Liver (tissue), 9 donors: ENCODE results near the gene NAGPA. TPM values are rescaled to one million over a fixed set of nuclear protein-coding genes. Genes with fewer than 3 reads are reported as not detected.

Experiments used
- DNase-seq: peaks from one replicate; pipeline ENCODE4 v3.0.0-alpha.2; 2017; ENCODE audit warnings: low spot score
- H3K27ac ChIP-seq, 2 donors: one replicate each; pipeline ENCODE4 v1.7.0; 2013; ENCODE audit warnings: inconsistent platforms in 2 of 2, low read length in 2 of 2, control low read depth in 1 of 2, low read depth in 1 of 2, mild to moderate bottlenecking in 1 of 2
- H3K27me3 ChIP-seq, 4 donors: one replicate each; pipeline versions ENCODE4 v1.6.1 to v1.7.0; 2013; ENCODE audit warnings: low read length in 3 of 4, inconsistent platforms in 1 of 4, mild to moderate bottlenecking in 1 of 4, moderate library complexity in 1 of 4; ENCODE audit not compliant: control insufficient read depth in 4 of 4, insufficient read depth in 4 of 4
- H3K36me3 ChIP-seq, 4 donors: one replicate each; pipeline versions ENCODE4 v1.6.1 to v1.7.0; 2013; ENCODE audit warnings: low read length in 3 of 4, mild to moderate bottlenecking in 3 of 4, low read depth in 1 of 4, moderate library complexity in 1 of 4; ENCODE audit not compliant: control insufficient read depth in 4 of 4, insufficient read depth in 3 of 4
- H3K4me1 ChIP-seq, 4 donors: one replicate each; pipeline versions ENCODE4 v1.6.1 to v1.7.0; 2013; ENCODE audit warnings: low read length in 3 of 4, mild to moderate bottlenecking in 3 of 4, moderate library complexity in 1 of 4; ENCODE audit not compliant: control insufficient read depth in 4 of 4, insufficient read depth in 4 of 4
- H3K4me3 ChIP-seq, 3 donors: one replicate each; pipeline versions ENCODE4 v1.6.1 to v1.7.0; 2013; ENCODE audit warnings: low read length in 3 of 3, control low read depth in 1 of 3, low read depth in 1 of 3, mild to moderate bottlenecking in 1 of 3
- H3K9ac ChIP-seq, 2 donors: one replicate each; pipeline ENCODE4 v1.7.0; 2013; ENCODE audit warnings: low read length in 2 of 2, mild to moderate bottlenecking in 2 of 2, moderate library complexity in 2 of 2, control low read depth in 1 of 2, low read depth in 1 of 2
- H3K9me3 ChIP-seq, 4 donors: one replicate each; pipeline versions ENCODE4 v1.6.1 to v1.7.0; 2013; ENCODE audit warnings: low read length in 3 of 4; ENCODE audit not compliant: control insufficient read depth in 4 of 4
- EGR1 ChIP-seq, 2 donors: IDR thresholded peaks; 2 replicates each; pipeline ENCODE4 v1.6.1; 2016 to 2018; ENCODE audit warnings: antibody characterized with exemption in 2 of 2, low read depth in 2 of 2
- FOXA1 ChIP-seq: IDR thresholded peaks from 2 replicates; pipeline ENCODE4 v1.6.1; 2016; ENCODE audit warnings: antibody characterized with exemption
- FOXA2 ChIP-seq: IDR thresholded peaks from 2 replicates; pipeline ENCODE4 v1.6.1; 2016; ENCODE audit warnings: antibody characterized with exemption
- GABPA ChIP-seq, 2 donors: IDR thresholded peaks in 1 of 2; conservative IDR thresholded peaks in 1 of 2; 2 replicates each; pipeline ENCODE4 v1.6.1; 2016; ENCODE audit warnings: antibody characterized with exemption in 2 of 2, mild to moderate bottlenecking in 1 of 2, moderate library complexity in 1 of 2
- HNF4A ChIP-seq, 2 donors: conservative IDR thresholded peaks; 2 replicates each; pipeline ENCODE4 v1.6.1; 2016; ENCODE audit warnings: antibody characterized with exemption in 2 of 2, mild to moderate bottlenecking in 2 of 2
- HNF4G ChIP-seq: IDR thresholded peaks from 2 replicates; pipeline ENCODE4 v1.6.1; 2016; ENCODE audit warnings: antibody characterized with exemption
- JUND ChIP-seq, 2 donors: IDR thresholded peaks; 2 replicates each; pipeline ENCODE4 v1.6.1; 2016; ENCODE audit warnings: antibody characterized with exemption in 2 of 2
- NR2F2 ChIP-seq: IDR thresholded peaks from 2 replicates; pipeline ENCODE4 v1.6.1; 2016; ENCODE audit warnings: antibody characterized with exemption
- RAD21 ChIP-seq, 2 donors: IDR thresholded peaks; 2 replicates each; pipeline ENCODE4 v1.6.1; 2016; ENCODE audit warnings: antibody characterized with exemption in 2 of 2, mild to moderate bottlenecking in 2 of 2
- RXRA ChIP-seq, 2 donors: IDR thresholded peaks; 2 replicates each; pipeline ENCODE4 v1.6.1; 2017 to 2018; ENCODE audit warnings: antibody characterized with exemption in 2 of 2, mild to moderate bottlenecking in 1 of 2
- SP1 ChIP-seq: IDR thresholded peaks from 2 replicates; pipeline ENCODE4 v1.6.1; 2018; ENCODE audit warnings: antibody characterized with exemption, mild to moderate bottlenecking
- TAF1 ChIP-seq: conservative IDR thresholded peaks from 2 replicates; pipeline ENCODE4 v1.6.1; 2016; ENCODE audit warnings: antibody characterized with exemption, mild to moderate bottlenecking
- YY1 ChIP-seq: IDR thresholded peaks from 2 replicates; pipeline ENCODE4 v1.6.1; 2016; ENCODE audit warnings: antibody characterized with exemption, mild to moderate bottlenecking
- WGBS: extraction: QIAGEN DNeasy Blood & Tissue Kit; methylation state at CpG from one replicate; pipeline ENCODE4 v1.1.7; 2013; 5-methylcytosine and 5-hydroxymethylcytosine counted together
- polyA plus RNA-seq, 2 donors: library from polyadenylated mRNA; stranded (reverse) in 1 of 2; unstranded in 1 of 2; fragments of 200-250 nt in 1 of 2; fragments of >200 nt in 1 of 2; fragmentation: Nextera tagmentation in 1 of 2; extraction: Ambion mirVana in 1 of 2; gene quantifications; one replicate each; pipeline versions ENCODE4 v1.2.1 to v1.2.3, GENCODE V29; 2013 to 2015
- total RNA-seq, 2 donors: library from RNA; depleted of rRNA; stranded (reverse); fragments of >200 nt; gene quantifications; one replicate each; pipeline ENCODE4 v1.2.3, GENCODE V29; 2014
- TF ChIP-seq, protein P1 (sequence below): IDR thresholded peaks from 2 replicates; pipeline ENCODE4 v1.6.1; 2016; ENCODE audit warnings: antibody characterized with exemption
- TF ChIP-seq, protein P2 (sequence below): IDR thresholded peaks from 2 replicates; pipeline ENCODE4 v1.6.1; 2016; ENCODE audit warnings: antibody characterized with exemption
- TF ChIP-seq, protein P3 (sequence below): fragments of 150-350 bp; IDR thresholded peaks from 2 replicates; pipeline ENCODE4 v1.5.1; 2017; ENCODE audit warnings: improper control_type of control experiment, low read depth, low read length; ENCODE audit not compliant: missing input control
- TF ChIP-seq, protein P4 (sequence below): IDR thresholded peaks from 2 replicates; pipeline ENCODE4 v1.6.1; 2016; ENCODE audit warnings: antibody characterized with exemption
- TF ChIP-seq, protein P5 (sequence below): IDR thresholded peaks from 2 replicates; pipeline ENCODE4 v1.6.1; 2016; ENCODE audit warnings: antibody characterized with exemption, mild to moderate bottlenecking
- donor health status: healthy.
- donor health status: healthy.
- donor health status: healthy.
- donor health status: healthy.
- donor health status: healthy.

Gene NAGPA
- total and polyA plus RNA-seq, 4 donors = 5.4 to 13.4 (median 10.7) TPM

DNA sequence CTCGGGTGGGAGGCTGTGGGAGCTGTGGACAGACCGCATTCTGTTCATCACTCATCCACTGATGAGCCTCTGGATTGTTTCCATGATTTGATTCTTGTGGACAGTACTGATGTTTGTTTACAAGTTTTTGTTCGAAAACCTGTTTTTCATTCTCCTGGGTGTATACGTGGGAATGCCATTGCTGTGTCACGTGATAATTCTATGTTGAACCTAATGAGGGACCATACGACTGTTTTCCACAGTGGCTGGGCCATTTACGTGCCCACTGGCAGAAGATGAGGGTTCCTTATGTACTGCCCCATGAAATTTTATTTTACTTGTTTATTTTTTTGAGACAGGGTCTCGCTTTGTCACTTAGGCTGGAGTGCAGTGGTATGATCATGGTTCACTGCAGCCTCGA, 35.3 kb upstream of the NAGPA start:
- Histone ChIP-seq H3K36me3 (no peaks in the 10 kb centered on the region), H3K4me3 (no peak overlapping the region), H3K9ac (no peak overlapping the region), H3K27ac (no peak overlapping the region), H3K4me1 (peaks cover 1 to 19% (median 8%) of the 10 kb centered on the region in 4 donors), H3K9me3 (no peaks in the 10 kb centered on the region), H3K27me3 (no peaks in the 10 kb centered on the region)
- no peak for TF ChIP-seq FOXA1
- TF ChIP-seq, protein P1, sequence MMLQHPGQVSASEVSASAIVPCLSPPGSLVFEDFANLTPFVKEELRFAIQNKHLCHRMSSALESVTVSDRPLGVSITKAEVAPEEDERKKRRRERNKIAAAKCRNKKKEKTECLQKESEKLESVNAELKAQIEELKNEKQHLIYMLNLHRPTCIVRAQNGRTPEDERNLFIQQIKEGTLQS = no peak
- no peak for TF ChIP-seq EGR1 (IDR thresholded peaks at IDR 0.05; ENCODE audit: low read depth in 2 of 2)
- TF ChIP-seq FOXA2 = no peak
- TF ChIP-seq RAD21 (IDR thresholded peaks at IDR 0.05) = no peak
- no peak for TF ChIP-seq GABPA (IDR thresholded peaks at IDR 0.05 in 1 of 2, conservative IDR thresholded peaks at IDR 0.05 in 1 of 2)
- TF ChIP-seq, protein P2, sequence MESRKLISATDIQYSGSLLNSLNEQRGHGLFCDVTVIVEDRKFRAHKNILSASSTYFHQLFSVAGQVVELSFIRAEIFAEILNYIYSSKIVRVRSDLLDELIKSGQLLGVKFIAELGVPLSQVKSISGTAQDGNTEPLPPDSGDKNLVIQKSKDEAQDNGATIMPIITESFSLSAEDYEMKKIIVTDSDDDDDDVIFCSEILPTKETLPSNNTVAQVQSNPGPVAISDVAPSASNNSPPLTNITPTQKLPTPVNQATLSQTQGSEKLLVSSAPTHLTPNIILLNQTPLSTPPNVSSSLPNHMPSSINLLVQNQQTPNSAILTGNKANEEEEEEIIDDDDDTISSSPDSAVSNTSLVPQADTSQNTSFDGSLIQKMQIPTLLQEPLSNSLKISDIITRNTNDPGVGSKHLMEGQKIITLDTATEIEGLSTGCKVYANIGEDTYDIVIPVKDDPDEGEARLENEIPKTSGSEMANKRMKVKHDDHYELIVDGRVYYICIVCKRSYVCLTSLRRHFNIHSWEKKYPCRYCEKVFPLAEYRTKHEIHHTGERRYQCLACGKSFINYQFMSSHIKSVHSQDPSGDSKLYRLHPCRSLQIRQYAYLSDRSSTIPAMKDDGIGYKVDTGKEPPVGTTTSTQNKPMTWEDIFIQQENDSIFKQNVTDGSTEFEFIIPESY = no peak
- no peak for TF ChIP-seq RXRA (IDR thresholded peaks at IDR 0.05)
- TF ChIP-seq, protein P3, sequence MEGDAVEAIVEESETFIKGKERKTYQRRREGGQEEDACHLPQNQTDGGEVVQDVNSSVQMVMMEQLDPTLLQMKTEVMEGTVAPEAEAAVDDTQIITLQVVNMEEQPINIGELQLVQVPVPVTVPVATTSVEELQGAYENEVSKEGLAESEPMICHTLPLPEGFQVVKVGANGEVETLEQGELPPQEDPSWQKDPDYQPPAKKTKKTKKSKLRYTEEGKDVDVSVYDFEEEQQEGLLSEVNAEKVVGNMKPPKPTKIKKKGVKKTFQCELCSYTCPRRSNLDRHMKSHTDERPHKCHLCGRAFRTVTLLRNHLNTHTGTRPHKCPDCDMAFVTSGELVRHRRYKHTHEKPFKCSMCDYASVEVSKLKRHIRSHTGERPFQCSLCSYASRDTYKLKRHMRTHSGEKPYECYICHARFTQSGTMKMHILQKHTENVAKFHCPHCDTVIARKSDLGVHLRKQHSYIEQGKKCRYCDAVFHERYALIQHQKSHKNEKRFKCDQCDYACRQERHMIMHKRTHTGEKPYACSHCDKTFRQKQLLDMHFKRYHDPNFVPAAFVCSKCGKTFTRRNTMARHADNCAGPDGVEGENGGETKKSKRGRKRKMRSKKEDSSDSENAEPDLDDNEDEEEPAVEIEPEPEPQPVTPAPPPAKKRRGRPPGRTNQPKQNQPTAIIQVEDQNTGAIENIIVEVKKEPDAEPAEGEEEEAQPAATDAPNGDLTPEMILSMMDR = no peak
- TF ChIP-seq SP1 = no peak
- TF ChIP-seq HNF4G = no peak
- TF ChIP-seq HNF4A (conservative IDR thresholded peaks at IDR 0.05) = no peak
- no peak for TF ChIP-seq JUND (IDR thresholded peaks at IDR 0.05)
- TF ChIP-seq, protein P4, sequence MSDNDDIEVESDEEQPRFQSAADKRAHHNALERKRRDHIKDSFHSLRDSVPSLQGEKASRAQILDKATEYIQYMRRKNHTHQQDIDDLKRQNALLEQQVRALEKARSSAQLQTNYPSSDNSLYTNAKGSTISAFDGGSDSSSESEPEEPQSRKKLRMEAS = no peak
- TF ChIP-seq NR2F2 = no peak
- no peak for TF ChIP-seq TAF1
- DNase-seq = no peak
- 89% methylated on average over 9 of the region's 9 CpGs for WGBS

DNA sequence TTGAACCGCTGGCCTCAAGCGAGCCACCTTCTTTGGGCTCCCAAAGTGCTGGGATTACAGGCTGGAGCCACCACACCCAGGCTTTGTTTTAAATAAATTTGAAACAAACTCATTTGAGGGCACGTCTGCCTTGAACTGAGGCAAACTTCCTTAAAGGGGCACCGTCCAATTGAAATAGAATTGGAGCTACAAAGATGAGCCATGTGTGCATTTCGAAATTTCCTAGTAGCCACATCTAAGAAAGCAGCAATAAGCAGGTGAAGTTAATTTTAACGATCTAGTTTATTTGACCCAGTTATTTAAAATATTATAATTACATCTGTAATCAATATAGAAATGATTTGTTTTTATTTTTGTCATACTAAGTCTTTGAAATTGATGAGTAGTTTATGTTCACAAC, 32.8 kb upstream of the NAGPA start:
- Histone ChIP-seq H3K27ac (no peak overlapping the region), H3K27me3 (no peaks in the 10 kb centered on the region), H3K4me1 (peaks cover 0 to 4% (median under 1%) of the 10 kb centered on the region in 4 donors), H3K9me3 (no peaks in the 10 kb centered on the region), H3K9ac (no peak overlapping the region), H3K36me3 (no peaks in the 10 kb centered on the region), H3K4me3 (no peak overlapping the region)
- 81% methylated on average over 6 of the region's 6 CpGs for WGBS
- no peak for DNase-seq
- TF ChIP-seq HNF4G = no peak
- no peak for TF ChIP-seq FOXA1
- no peak for TF ChIP-seq GABPA (IDR thresholded peaks at IDR 0.05 in 1 of 2, conservative IDR thresholded peaks at IDR 0.05 in 1 of 2)
- TF ChIP-seq SP1 = no peak
- no peak for TF ChIP-seq FOXA2
- TF ChIP-seq, protein P2 = no peak
- TF ChIP-seq, protein P3 = no peak
- TF ChIP-seq EGR1 (IDR thresholded peaks at IDR 0.05; ENCODE audit: low read depth in 2 of 2) = no peak
- TF ChIP-seq, protein P5, sequence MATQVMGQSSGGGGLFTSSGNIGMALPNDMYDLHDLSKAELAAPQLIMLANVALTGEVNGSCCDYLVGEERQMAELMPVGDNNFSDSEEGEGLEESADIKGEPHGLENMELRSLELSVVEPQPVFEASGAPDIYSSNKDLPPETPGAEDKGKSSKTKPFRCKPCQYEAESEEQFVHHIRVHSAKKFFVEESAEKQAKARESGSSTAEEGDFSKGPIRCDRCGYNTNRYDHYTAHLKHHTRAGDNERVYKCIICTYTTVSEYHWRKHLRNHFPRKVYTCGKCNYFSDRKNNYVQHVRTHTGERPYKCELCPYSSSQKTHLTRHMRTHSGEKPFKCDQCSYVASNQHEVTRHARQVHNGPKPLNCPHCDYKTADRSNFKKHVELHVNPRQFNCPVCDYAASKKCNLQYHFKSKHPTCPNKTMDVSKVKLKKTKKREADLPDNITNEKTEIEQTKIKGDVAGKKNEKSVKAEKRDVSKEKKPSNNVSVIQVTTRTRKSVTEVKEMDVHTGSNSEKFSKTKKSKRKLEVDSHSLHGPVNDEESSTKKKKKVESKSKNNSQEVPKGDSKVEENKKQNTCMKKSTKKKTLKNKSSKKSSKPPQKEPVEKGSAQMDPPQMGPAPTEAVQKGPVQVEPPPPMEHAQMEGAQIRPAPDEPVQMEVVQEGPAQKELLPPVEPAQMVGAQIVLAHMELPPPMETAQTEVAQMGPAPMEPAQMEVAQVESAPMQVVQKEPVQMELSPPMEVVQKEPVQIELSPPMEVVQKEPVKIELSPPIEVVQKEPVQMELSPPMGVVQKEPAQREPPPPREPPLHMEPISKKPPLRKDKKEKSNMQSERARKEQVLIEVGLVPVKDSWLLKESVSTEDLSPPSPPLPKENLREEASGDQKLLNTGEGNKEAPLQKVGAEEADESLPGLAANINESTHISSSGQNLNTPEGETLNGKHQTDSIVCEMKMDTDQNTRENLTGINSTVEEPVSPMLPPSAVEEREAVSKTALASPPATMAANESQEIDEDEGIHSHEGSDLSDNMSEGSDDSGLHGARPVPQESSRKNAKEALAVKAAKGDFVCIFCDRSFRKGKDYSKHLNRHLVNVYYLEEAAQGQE = no peak
- TF ChIP-seq RAD21 (IDR thresholded peaks at IDR 0.05) = no peak
- TF ChIP-seq HNF4A (conservative IDR thresholded peaks at IDR 0.05) = no peak
- TF ChIP-seq, protein P1 = no peak
- no peak for TF ChIP-seq YY1
- no peak for TF ChIP-seq JUND (IDR thresholded peaks at IDR 0.05)
- TF ChIP-seq, protein P4 = no peak
- TF ChIP-seq TAF1 = no peak
- no peak for TF ChIP-seq NR2F2
